KOPT-K1 (cell line): ENCODE data around the gene TCERG1L.

ENCODE experiments used
- H3K27ac ChIP-seq: fragments of 200-600 bp; sonication (generic); 2 replicates; pipeline ENCODE4 v1.5.1; 2016; ENCODE audit warnings: antibody characterized with exemption, mild to moderate bottlenecking, low read depth, low read length; ENCODE audit not compliant: poor library complexity, severe bottlenecking
- H3K36me3 ChIP-seq: fragments of 200-600 bp; sonication (generic); 2 replicates; pipeline ENCODE4 v1.5.1; 2017; ENCODE audit warnings: antibody characterized with exemption, mild to moderate bottlenecking, low read length, moderate library complexity; ENCODE audit not compliant: insufficient read depth
- H3K9me3 ChIP-seq: fragments of 200-600 bp; sonication (generic); 2 replicates; pipeline ENCODE4 v1.5.1; 2017; ENCODE audit warnings: antibody characterized with exemption, low read length, mild to moderate bottlenecking; ENCODE audit not compliant: insufficient read depth, poor library complexity, severe bottlenecking

Gene TCERG1L, protein sequence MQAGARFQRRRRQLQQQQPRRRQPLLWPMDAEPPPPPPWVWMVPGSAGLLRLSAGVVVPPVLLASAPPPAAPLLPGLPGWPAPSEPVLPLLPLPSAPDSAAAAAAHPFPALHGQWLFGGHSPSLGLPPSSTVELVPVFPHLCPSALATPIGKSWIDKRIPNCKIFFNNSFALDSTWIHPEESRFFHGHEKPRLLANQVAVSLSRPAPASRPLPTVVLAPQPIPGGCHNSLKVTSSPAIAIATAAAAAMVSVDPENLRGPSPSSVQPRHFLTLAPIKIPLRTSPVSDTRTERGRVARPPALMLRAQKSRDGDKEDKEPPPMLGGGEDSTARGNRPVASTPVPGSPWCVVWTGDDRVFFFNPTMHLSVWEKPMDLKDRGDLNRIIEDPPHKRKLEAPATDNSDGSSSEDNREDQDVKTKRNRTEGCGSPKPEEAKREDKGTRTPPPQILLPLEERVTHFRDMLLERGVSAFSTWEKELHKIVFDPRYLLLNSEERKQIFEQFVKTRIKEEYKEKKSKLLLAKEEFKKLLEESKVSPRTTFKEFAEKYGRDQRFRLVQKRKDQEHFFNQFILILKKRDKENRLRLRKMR

GRCh38 chr10:131311661-131312477 lies at the start of gene TCERG1L:
TSS of gene TCERG1L (minus strand) at chr10:131311721. CDS start at chr10:131311635, 86 bp downstream.
- Histone ChIP-seq H3K9me3 (no peaks in the 10 kb centered on the region), H3K27ac (no peak within 1 kb of the TSS), H3K36me3 (no peaks in the 10 kb centered on the region)

DNA sequence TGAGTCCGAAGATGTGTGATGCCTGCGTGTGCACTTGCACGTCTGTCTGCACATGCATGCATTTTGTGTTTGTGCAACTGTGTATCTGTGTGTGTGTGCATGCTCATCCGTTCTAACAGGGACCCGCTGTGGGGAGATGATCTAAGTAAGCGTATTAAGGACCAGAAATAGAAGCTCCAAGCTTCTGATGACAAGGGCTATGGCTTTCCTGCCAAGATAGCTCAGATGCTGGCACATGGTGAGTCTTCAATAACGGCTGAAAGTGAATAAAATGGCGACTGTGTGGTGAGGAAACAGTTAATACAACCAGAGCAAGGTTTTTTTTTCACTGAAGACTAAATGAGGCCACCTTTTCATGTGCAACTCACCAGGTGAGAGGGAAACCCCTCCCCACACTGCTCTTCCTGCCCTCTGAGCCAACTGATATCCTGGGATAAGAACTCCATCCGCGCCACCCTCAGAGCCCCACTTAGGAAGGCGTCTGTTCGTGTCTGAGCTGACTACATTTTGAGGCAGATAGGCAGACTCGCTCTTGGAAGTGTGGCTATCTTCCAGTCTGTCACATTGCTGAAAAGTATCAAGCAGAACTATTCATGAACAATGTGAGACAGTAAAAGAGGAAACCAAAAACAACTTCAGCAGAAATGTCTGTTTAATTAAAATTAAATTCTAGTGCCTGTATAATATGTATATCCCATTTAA lies 47.4 kb upstream of the TCERG1L start:
- H3K36me3 ChIP-seq = no peaks in the 10 kb centered on the region
- H3K27ac ChIP-seq = no peak overlapping the region
- H3K9me3 ChIP-seq = no peaks in the 10 kb centered on the region

GRCh38 chr10:131356442-131356841 lies 44.9 kb upstream of the TCERG1L start:
- Histone ChIP-seq H3K9me3 (no peaks in the 10 kb centered on the region), H3K27ac (no peak overlapping the region)

GRCh38 chr10:131355881-131356280 lies 44.4 kb upstream of the TCERG1L start:
- no peaks in the 10 kb centered on the region for H3K9me3 ChIP-seq
- no peaks in the 10 kb centered on the region for H3K36me3 ChIP-seq
- no peak overlapping the region for H3K27ac ChIP-seq

More at GRCh38 chr10:131356442-131356841, 44.9 kb upstream of the TCERG1L start:
- no peaks in the 10 kb centered on the region for H3K36me3 ChIP-seq

DNA sequence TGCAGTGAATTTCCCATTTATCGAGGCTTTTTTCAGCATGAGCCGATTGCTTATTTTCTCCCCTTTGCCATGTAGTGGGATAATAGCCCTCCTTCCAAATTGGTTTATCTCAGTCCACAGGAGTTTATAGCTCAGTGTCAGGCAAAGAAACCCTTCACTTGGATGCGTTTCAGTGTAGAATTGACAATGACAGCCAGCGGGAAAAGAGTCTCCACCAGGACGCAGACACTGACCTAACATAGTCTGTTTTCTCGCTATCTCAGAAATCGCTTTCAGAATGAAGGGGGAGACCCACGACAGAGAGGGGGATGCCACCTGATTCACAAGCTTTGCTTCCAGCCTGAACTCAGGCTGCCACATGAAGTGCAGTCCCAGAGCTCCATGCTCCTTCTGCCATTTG lies 43.5 kb upstream of the TCERG1L start:
- Histone ChIP-seq H3K9me3 (no peaks in the 10 kb centered on the region), H3K27ac (no peak overlapping the region), H3K36me3 (no peaks in the 10 kb centered on the region)

DNA sequence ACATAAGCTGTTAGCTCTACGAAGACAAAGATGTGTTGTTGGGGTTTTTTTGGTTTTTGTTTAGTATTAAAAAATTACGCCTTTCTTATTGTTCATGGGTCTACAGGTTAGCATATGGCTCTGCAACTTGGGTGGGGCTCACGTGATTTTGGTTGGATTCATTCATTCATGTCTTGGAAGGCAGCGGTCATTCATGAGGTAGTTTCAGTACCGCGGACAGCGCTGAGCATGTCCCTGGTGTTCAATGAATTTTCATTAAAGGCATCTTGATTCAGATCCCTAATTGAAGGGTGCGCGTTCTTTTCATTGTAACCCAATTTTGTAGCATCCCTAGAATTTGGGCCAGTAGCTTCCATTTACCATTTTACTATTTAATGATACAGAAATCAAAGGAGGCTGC lies 42.9 kb upstream of the TCERG1L start:
- Histone ChIP-seq H3K36me3 (no peaks in the 10 kb centered on the region), H3K27ac (no peak overlapping the region)

GRCh38 chr10:131352765-131353290 lies 41.3 kb upstream of the TCERG1L start:
- Histone ChIP-seq H3K9me3 (no peaks in the 10 kb centered on the region), H3K36me3 (no peaks in the 10 kb centered on the region), H3K27ac (no peak overlapping the region)

More for the DNA sequence above, 42.9 kb upstream of the TCERG1L start:
- no peaks in the 10 kb centered on the region for H3K9me3 ChIP-seq

GRCh38 chr10:131350660-131351059 lies 39.1 kb upstream of the TCERG1L start:
- Histone ChIP-seq H3K9me3 (no peaks in the 10 kb centered on the region), H3K27ac (no peak overlapping the region), H3K36me3 (no peaks in the 10 kb centered on the region)

DNA sequence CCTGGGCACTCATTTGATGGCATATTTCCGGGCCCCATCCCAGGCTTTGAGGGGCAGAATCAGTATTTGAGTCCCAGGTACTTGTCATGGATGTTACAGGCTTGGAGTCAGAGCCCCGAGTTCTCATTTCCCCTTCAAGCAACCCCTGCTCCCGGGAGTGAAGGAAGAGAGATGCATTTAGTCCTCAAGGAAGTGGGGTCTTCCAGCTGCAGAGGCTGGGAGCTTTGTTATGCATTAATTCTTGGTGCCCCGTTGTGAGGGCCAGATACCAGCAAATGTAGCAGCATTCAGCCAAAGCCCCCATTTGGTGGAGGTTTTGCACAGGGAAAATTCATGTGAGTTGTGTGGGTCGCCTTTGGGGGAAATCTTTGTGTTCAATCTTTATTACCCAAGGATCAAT lies 38.7 kb upstream of the TCERG1L start:
- H3K9me3 ChIP-seq = no peaks in the 10 kb centered on the region
- H3K36me3 ChIP-seq = no peaks in the 10 kb centered on the region
- H3K27ac ChIP-seq = no peak overlapping the region

- Histone ChIP-seq H3K27ac (no peak overlapping the region), H3K36me3 (no peaks in the 10 kb centered on the region), H3K9me3 (no peaks in the 10 kb centered on the region)
Observed at GRCh38 chr10:131346456-131346855, 34.9 kb upstream of the TCERG1L start.

GRCh38 chr10:131345691-131346090 lies 34.2 kb upstream of the TCERG1L start:
- Histone ChIP-seq H3K36me3 (no peaks in the 10 kb centered on the region), H3K27ac (no peak overlapping the region), H3K9me3 (no peaks in the 10 kb centered on the region)

- H3K9me3 ChIP-seq = no peaks in the 10 kb centered on the region
- H3K36me3 ChIP-seq = no peaks in the 10 kb centered on the region
- no peak overlapping the region for H3K27ac ChIP-seq
Observed at GRCh38 chr10:131344747-131345146, 33.2 kb upstream of the TCERG1L start.

GRCh38 chr10:131337741-131338140 lies 26.2 kb upstream of the TCERG1L start:
- Histone ChIP-seq H3K9me3 (peaks cover 4% of the 10 kb centered on the region), H3K27ac (no peak overlapping the region), H3K36me3 (no peaks in the 10 kb centered on the region)

DNA sequence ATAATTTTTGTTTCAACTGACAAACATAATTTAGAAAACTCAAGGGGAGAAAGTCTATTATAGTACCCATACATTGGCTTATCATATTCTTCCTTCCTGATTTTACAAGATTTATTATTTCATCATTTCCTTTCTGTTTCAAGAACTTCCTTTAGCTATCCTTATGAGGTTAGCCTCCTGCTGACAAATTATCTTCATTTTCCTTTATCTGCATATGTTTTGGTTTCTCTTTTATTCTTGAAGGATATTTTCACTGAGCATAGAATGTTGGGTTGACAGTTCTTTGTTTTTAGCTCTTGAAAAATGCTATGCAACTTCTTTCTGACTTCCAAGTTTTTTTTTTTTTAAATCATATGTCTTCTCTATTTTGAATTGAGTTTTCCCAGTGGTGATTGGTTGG lies 21.3 kb upstream of the TCERG1L start:
- no peaks in the 10 kb centered on the region for H3K36me3 ChIP-seq
- no peaks in the 10 kb centered on the region for H3K9me3 ChIP-seq
- H3K27ac ChIP-seq = no peak overlapping the region
